ENCODE data around the gene TBCD. TPM values are rescaled to one million over a fixed set of nuclear protein-coding genes. Genes with fewer than 3 reads are reported as not detected.

TBCD gene
- polyA plus RNA-seq, 1 donor from 2014 or later, result 67.2 TPM

DNA sequence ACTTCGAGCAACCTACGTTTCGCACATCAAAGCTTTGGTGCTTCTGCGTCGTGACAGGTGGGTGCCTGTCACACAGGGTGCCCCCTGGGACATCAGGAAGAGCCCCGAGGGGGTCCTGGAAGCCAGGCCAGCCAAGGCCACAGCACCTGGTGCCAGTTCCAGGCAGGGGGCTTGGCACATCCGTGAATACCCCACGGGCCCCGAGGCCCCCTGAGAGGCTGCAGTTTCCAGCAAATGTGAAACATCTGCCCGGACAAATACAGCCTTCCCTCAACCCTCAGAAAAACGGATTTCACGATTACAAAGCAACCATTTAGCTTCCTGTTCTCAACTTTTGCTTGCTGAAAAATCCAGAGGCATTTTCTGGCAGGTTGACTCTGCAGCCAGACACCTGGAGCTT is 218.2 kb downstream of the TBCD start:
- no peaks in the 10 kb centered on the region for H3K79me2 ChIP-seq (replicated peaks; ENCODE audit: insufficient read depth, low read length)

DNA sequence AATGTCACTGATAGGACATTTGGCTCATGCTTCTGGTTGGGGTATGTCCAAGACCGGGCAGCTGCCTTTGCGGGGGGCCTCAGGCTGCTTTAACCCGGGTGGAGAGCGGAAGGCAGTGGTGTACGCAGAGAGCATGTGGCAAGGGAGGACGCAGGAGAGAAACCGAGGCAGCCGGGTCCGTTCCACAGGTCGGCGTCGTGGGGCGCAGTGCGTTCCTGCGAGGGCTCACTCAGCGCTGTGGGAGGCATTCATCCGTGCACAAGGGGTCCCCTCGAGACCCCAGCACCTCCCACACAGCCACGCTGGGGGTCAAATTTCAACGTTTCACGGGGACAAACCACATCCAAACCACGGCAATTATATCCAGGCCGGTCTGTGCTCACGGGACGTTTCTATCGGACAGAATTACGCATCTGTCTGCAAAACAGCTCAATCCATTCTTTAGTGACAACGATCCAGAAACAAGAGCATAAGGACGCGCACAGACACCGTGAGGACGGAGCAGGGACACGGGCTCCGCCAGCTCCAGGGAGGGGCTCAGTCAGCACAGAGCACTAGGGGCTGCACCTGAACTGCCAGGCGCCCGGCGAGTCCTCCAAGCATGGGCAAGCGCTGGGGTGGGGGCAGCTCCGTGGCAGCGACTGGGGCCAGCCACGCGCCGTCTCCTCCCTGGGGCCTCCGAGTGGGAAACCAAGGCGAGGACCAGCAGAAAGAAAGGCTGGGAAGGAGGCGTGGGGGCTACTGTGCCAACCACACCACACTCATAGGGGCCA is 219.1 kb downstream of the TBCD start:
- no peaks in the 10 kb centered on the region for H3K27me3 ChIP-seq (ENCODE audit: insufficient read depth, low read depth, low read length)
- no peaks in the 10 kb centered on the region for H3K9me3 ChIP-seq (ENCODE audit: low read length)
- H3K36me3 ChIP-seq (ENCODE audit: insufficient read depth, low read length), result no peaks in the 10 kb centered on the region
- H3K4me2 ChIP-seq (ENCODE audit: low read length), result no peak overlapping the region
- H3K27ac ChIP-seq (ENCODE audit: low read length), result no peak overlapping the region
- no peak for TF ChIP-seq POLR2AphosphoS5 (IDR thresholded peaks at IDR 0.05)
- no peak for TF ChIP-seq SMC3 (conservative IDR thresholded peaks at IDR 0.05; ENCODE audit: poor library complexity)
- no peak for TF ChIP-seq MXI1 (conservative IDR thresholded peaks at IDR 0.05; ENCODE audit: poor library complexity, severe bottlenecking)
- TF ChIP-seq RAD21 (conservative IDR thresholded peaks at IDR 0.05), result no peak
- no peak for TF ChIP-seq EP300 (conservative IDR thresholded peaks at IDR 0.05; ENCODE audit: poor library complexity, severe bottlenecking)
- TF ChIP-seq, protein P1, sequence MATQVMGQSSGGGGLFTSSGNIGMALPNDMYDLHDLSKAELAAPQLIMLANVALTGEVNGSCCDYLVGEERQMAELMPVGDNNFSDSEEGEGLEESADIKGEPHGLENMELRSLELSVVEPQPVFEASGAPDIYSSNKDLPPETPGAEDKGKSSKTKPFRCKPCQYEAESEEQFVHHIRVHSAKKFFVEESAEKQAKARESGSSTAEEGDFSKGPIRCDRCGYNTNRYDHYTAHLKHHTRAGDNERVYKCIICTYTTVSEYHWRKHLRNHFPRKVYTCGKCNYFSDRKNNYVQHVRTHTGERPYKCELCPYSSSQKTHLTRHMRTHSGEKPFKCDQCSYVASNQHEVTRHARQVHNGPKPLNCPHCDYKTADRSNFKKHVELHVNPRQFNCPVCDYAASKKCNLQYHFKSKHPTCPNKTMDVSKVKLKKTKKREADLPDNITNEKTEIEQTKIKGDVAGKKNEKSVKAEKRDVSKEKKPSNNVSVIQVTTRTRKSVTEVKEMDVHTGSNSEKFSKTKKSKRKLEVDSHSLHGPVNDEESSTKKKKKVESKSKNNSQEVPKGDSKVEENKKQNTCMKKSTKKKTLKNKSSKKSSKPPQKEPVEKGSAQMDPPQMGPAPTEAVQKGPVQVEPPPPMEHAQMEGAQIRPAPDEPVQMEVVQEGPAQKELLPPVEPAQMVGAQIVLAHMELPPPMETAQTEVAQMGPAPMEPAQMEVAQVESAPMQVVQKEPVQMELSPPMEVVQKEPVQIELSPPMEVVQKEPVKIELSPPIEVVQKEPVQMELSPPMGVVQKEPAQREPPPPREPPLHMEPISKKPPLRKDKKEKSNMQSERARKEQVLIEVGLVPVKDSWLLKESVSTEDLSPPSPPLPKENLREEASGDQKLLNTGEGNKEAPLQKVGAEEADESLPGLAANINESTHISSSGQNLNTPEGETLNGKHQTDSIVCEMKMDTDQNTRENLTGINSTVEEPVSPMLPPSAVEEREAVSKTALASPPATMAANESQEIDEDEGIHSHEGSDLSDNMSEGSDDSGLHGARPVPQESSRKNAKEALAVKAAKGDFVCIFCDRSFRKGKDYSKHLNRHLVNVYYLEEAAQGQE (IDR thresholded peaks at IDR 0.05; ENCODE audit: borderline replicate concordance), result no peak
- no peak for TF ChIP-seq TAF1 (IDR thresholded peaks at IDR 0.05; ENCODE audit: low read depth)
- no peak for TF ChIP-seq EZH2 (IDR thresholded peaks at IDR 0.05; ENCODE audit: borderline replicate concordance, insufficient read depth, low read length, poor library complexity, severe bottlenecking)
- TF ChIP-seq, protein P2, sequence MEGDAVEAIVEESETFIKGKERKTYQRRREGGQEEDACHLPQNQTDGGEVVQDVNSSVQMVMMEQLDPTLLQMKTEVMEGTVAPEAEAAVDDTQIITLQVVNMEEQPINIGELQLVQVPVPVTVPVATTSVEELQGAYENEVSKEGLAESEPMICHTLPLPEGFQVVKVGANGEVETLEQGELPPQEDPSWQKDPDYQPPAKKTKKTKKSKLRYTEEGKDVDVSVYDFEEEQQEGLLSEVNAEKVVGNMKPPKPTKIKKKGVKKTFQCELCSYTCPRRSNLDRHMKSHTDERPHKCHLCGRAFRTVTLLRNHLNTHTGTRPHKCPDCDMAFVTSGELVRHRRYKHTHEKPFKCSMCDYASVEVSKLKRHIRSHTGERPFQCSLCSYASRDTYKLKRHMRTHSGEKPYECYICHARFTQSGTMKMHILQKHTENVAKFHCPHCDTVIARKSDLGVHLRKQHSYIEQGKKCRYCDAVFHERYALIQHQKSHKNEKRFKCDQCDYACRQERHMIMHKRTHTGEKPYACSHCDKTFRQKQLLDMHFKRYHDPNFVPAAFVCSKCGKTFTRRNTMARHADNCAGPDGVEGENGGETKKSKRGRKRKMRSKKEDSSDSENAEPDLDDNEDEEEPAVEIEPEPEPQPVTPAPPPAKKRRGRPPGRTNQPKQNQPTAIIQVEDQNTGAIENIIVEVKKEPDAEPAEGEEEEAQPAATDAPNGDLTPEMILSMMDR (IDR thresholded peaks at IDR 0.05; ENCODE audit: poor library complexity, severe bottlenecking), result no peak
- H3F3A ChIP-seq (ENCODE audit: insufficient read depth, low read length, poor library complexity, severe bottlenecking), result no peaks in the 10 kb centered on the region
- no peak overlapping the region for H2AFZ ChIP-seq (ENCODE audit: low read depth, low read length)
- H3K79me2 ChIP-seq (replicated peaks; ENCODE audit: insufficient read depth, low read length), result no peaks in the 10 kb centered on the region
- H3K9ac ChIP-seq (ENCODE audit: low read length), result no peak overlapping the region
- no peaks in the 10 kb centered on the region for H3K9me2 ChIP-seq (ENCODE audit: insufficient read depth, low read length)
- H3K4me3 ChIP-seq (ENCODE audit: low read length), result no peak overlapping the region
- no peaks in the 10 kb centered on the region for H4K20me1 ChIP-seq (ENCODE audit: insufficient read depth)

More for the DNA sequence above, 218.2 kb downstream of the TBCD start:
- Histone ChIP-seq H3K4me2 (ENCODE audit: low read length) (no peak overlapping the region), H4K20me1 (ENCODE audit: insufficient read depth) (no peaks in the 10 kb centered on the region), H3K36me3 (ENCODE audit: insufficient read depth, low read length) (no peaks in the 10 kb centered on the region), H3F3A (ENCODE audit: insufficient read depth, low read length, poor library complexity, severe bottlenecking) (no peaks in the 10 kb centered on the region), H3K27me3 (ENCODE audit: insufficient read depth, low read depth, low read length) (no peaks in the 10 kb centered on the region), H3K9ac (ENCODE audit: low read length) (no peak overlapping the region), H3K9me3 (ENCODE audit: low read length) (no peaks in the 10 kb centered on the region), H3K4me3 (ENCODE audit: low read length) (no peak overlapping the region), H3K27ac (ENCODE audit: low read length) (no peak overlapping the region), H2AFZ (ENCODE audit: low read depth, low read length) (no peak overlapping the region), H3K9me2 (ENCODE audit: insufficient read depth, low read length) (no peaks in the 10 kb centered on the region)
- TF ChIP-seq POLR2AphosphoS5 (IDR thresholded peaks at IDR 0.05) (no peak), MXI1 (conservative IDR thresholded peaks at IDR 0.05; ENCODE audit: poor library complexity, severe bottlenecking) (no peak), EZH2 (IDR thresholded peaks at IDR 0.05; ENCODE audit: borderline replicate concordance, insufficient read depth, low read length, poor library complexity, severe bottlenecking) (no peak), SMC3 (conservative IDR thresholded peaks at IDR 0.05; ENCODE audit: poor library complexity) (no peak), TAF1 (IDR thresholded peaks at IDR 0.05; ENCODE audit: low read depth) (no peak), RAD21 (conservative IDR thresholded peaks at IDR 0.05) (no peak), EP300 (conservative IDR thresholded peaks at IDR 0.05; ENCODE audit: poor library complexity, severe bottlenecking) (no peak)
- TF ChIP-seq, protein P1 (IDR thresholded peaks at IDR 0.05; ENCODE audit: borderline replicate concordance), result no peak
- TF ChIP-seq, protein P2 (IDR thresholded peaks at IDR 0.05; ENCODE audit: poor library complexity, severe bottlenecking), result no peak

Measured in neural cell (in vitro differentiated cells).